Ovary (tissue), 3 donors: ENCODE data around the gene CLDN7.

Experiments used
- POLR2A ChIP-seq: fragments of 450-650 bp; IDR thresholded peaks from one replicate; pipeline ENCODE4 v1.6.1; 2017; ENCODE audit warnings: antibody characterized with exemption, mild to moderate bottlenecking, moderate library complexity
- TF ChIP-seq, protein P1 (sequence below), 3 donors: fragments of 450-650 bp in 2 of 3; fragments of 200-600 bp in 1 of 3; IDR thresholded peaks; one replicate each; pipeline versions ENCODE4 v1.5.1 to v1.8.0; 2016 to 2022; ENCODE audit warnings: antibody characterized with exemption in 3 of 3, mild to moderate bottlenecking in 1 of 3
- donor health status: DM: no; HTN: no; CAD: no.

DNA sequence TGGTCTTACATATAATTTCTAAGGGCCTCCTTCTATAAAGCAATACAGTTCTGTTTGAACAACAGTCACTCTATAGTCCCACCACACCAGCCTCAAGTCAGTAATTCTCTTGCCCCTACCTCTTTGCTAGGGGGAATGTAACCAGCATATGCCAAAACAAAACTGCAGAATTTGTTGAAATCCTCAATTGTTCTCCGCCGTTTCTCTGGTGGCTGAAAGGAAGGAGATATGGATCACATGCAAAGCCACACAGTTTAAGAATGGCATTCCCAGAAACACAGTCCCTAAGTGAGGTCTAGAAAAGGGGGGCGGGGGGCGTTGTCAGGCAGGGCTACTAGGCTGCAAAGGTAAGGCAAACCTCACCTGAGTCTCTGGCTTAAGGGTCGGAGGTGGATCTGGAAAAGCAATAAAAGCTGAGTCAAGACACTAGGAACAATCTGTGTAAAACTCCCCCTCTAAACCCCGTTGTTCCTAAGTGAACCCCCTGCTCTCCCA is 25.0 kb downstream of the CLDN7 start:
- TF ChIP-seq, protein P1, sequence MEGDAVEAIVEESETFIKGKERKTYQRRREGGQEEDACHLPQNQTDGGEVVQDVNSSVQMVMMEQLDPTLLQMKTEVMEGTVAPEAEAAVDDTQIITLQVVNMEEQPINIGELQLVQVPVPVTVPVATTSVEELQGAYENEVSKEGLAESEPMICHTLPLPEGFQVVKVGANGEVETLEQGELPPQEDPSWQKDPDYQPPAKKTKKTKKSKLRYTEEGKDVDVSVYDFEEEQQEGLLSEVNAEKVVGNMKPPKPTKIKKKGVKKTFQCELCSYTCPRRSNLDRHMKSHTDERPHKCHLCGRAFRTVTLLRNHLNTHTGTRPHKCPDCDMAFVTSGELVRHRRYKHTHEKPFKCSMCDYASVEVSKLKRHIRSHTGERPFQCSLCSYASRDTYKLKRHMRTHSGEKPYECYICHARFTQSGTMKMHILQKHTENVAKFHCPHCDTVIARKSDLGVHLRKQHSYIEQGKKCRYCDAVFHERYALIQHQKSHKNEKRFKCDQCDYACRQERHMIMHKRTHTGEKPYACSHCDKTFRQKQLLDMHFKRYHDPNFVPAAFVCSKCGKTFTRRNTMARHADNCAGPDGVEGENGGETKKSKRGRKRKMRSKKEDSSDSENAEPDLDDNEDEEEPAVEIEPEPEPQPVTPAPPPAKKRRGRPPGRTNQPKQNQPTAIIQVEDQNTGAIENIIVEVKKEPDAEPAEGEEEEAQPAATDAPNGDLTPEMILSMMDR (IDR thresholded peaks at IDR 0.05), result no peak
- TF ChIP-seq POLR2A, result no peak
